Lower leg skin (tissue), 3 donors: ENCODE data around the gene YWHAG.

Experiments
- CTCF ChIP-seq, 3 donors: fragments of 450-650 bp; IDR thresholded peaks; one replicate each; pipeline ENCODE4 v1.5.1; 2016; ENCODE audit warnings: antibody characterized with exemption in 3 of 3, mild to moderate bottlenecking in 3 of 3, moderate library complexity in 2 of 3
- POLR2A ChIP-seq, 2 donors: fragments of 450-650 bp; IDR thresholded peaks; one replicate each; pipeline ENCODE4 v1.6.1; 2016 to 2017; ENCODE audit warnings: antibody characterized with exemption in 2 of 2, mild to moderate bottlenecking in 1 of 2, moderate library complexity in 1 of 2

- TF ChIP-seq CTCF (IDR thresholded peaks at IDR 0.05) (no peak), POLR2A (IDR thresholded peaks at IDR 0.05) (no peak)
Observed at GRCh38 chr7:76386691-76387260, 28.0 kb upstream of the YWHAG start.
